DOHH2 (cell line): ENCODE results near the gene MYCBPAP.

Source experiments
- H3F3A ChIP-seq: fragments of 200-600 bp; sonication (generic), shearing (Covaris generic); 2 replicates; pipeline ENCODE4 v1.6.0; 2016; ENCODE audit warnings: antibody characterized with exemption, mild to moderate bottlenecking; ENCODE audit not compliant: control insufficient read depth, insufficient read depth
- H3K27ac ChIP-seq: fragments of 200-600 bp; sonication (generic); 2 replicates; pipeline ENCODE4 v1.5.1; 2014; ENCODE audit warnings: low read depth, mild to moderate bottlenecking, low read length, moderate library complexity
- H3K27me3 ChIP-seq: fragments of 200-600 bp; sonication (generic); 2 replicates; pipeline ENCODE4 v1.6.1; 2014; ENCODE audit warnings: mild to moderate bottlenecking, low read length, mixed read lengths; ENCODE audit not compliant: control insufficient read depth
- H3K36me3 ChIP-seq: fragments of 200-600 bp; sonication (generic); 2 replicates; pipeline ENCODE4 v1.6.1; 2014; ENCODE audit warnings: mild to moderate bottlenecking, low read length, moderate library complexity, mixed read lengths; ENCODE audit not compliant: control insufficient read depth
- H3K4me1 ChIP-seq: fragments of 200-600 bp; sonication (generic); 2 replicates; pipeline ENCODE4 v1.6.1; 2014; ENCODE audit warnings: mild to moderate bottlenecking, low read length, mixed read lengths; ENCODE audit not compliant: control insufficient read depth
- H3K4me2 ChIP-seq: fragments of 200-600 bp; sonication (generic); 2 replicates; pipeline ENCODE4 v1.6.0; 2014; ENCODE audit warnings: mild to moderate bottlenecking, low read length, moderate library complexity
- H3K4me3 ChIP-seq: fragments of 200-600 bp; sonication (generic); 2 replicates; pipeline ENCODE4 v1.5.1; 2014; ENCODE audit warnings: mild to moderate bottlenecking, low read length, mixed read lengths
- H3K79me2 ChIP-seq: fragments of 200-600 bp; sonication (generic); 2 replicates; pipeline ENCODE4 v1.6.1; 2014; ENCODE audit warnings: mild to moderate bottlenecking, low read length, mixed read lengths; ENCODE audit not compliant: control insufficient read depth
- H3K9me2 ChIP-seq: fragments of 200-600 bp; sonication (generic); replicated peaks from 2 replicates; pipeline ENCODE4 v1.6.1; 2014; ENCODE audit warnings: mild to moderate bottlenecking, low read length, mixed read lengths; ENCODE audit not compliant: control insufficient read depth
- H3K9me3 ChIP-seq: fragments of 200-600 bp; sonication (generic); 2 replicates; pipeline ENCODE4 v1.6.1; 2014; ENCODE audit warnings: antibody characterized with exemption, low read length, mixed read lengths; ENCODE audit not compliant: control insufficient read depth, insufficient read depth
- H4K20me1 ChIP-seq: fragments of 200-600 bp; sonication (generic); 2 replicates; pipeline ENCODE4 v1.6.0; 2014; ENCODE audit warnings: low read depth, mild to moderate bottlenecking, antibody characterized with exemption, low read length, moderate library complexity; ENCODE audit not compliant: control insufficient read depth, insufficient read depth
- EZH2phosphoT487 ChIP-seq: fragments of 200-600 bp; sonication (generic); IDR thresholded peaks from 2 replicates; pipeline ENCODE4 v1.6.1; 2017; ENCODE audit warnings: borderline replicate concordance, mild to moderate bottlenecking, antibody characterized with exemption, low read length, moderate library complexity, mixed read lengths
- TF ChIP-seq, protein P1 (sequence below): fragments of 200-600 bp; sonication (generic); IDR thresholded peaks from one replicate; pipeline ENCODE4 v1.5.1; 2014; ENCODE audit warnings: antibody characterized with exemption, mild to moderate bottlenecking, low read depth, low read length; ENCODE audit not compliant: poor library complexity, severe bottlenecking

Gene MYCBPAP

GRCh38 chr17:50570032-50570431, 61.8 kb downstream of the MYCBPAP start:
- H3K27ac ChIP-seq, result no peak overlapping the region
- H3K27me3 ChIP-seq, result peaks cover 13% of the 10 kb centered on the region
- H3K79me2 ChIP-seq, result no peaks in the 10 kb centered on the region
- no peaks in the 10 kb centered on the region for H3K36me3 ChIP-seq
- TF ChIP-seq, protein P1, sequence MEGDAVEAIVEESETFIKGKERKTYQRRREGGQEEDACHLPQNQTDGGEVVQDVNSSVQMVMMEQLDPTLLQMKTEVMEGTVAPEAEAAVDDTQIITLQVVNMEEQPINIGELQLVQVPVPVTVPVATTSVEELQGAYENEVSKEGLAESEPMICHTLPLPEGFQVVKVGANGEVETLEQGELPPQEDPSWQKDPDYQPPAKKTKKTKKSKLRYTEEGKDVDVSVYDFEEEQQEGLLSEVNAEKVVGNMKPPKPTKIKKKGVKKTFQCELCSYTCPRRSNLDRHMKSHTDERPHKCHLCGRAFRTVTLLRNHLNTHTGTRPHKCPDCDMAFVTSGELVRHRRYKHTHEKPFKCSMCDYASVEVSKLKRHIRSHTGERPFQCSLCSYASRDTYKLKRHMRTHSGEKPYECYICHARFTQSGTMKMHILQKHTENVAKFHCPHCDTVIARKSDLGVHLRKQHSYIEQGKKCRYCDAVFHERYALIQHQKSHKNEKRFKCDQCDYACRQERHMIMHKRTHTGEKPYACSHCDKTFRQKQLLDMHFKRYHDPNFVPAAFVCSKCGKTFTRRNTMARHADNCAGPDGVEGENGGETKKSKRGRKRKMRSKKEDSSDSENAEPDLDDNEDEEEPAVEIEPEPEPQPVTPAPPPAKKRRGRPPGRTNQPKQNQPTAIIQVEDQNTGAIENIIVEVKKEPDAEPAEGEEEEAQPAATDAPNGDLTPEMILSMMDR, result no peak
- no peak for TF ChIP-seq EZH2phosphoT487
- no peaks in the 10 kb centered on the region for H3F3A ChIP-seq
- no peaks in the 10 kb centered on the region for H3K9me3 ChIP-seq
- no peak overlapping the region for H3K4me2 ChIP-seq
- no peaks in the 10 kb centered on the region for H3K9me2 ChIP-seq
- H4K20me1 ChIP-seq, result no peaks in the 10 kb centered on the region
- no peak overlapping the region for H3K4me3 ChIP-seq
- H3K4me1 ChIP-seq, result no peaks in the 10 kb centered on the region

GRCh38 chr17:50570528-50570927, 62.3 kb downstream of the MYCBPAP start:
- TF ChIP-seq, protein P1, result no peak
- no peak for TF ChIP-seq EZH2phosphoT487
- H3K27ac ChIP-seq, result no peak overlapping the region
- H3K36me3 ChIP-seq, result no peaks in the 10 kb centered on the region
- H3F3A ChIP-seq, result no peaks in the 10 kb centered on the region
- no peaks in the 10 kb centered on the region for H3K9me2 ChIP-seq
- H3K4me2 ChIP-seq, result no peak overlapping the region
- H3K4me3 ChIP-seq, result no peak overlapping the region
- no peaks in the 10 kb centered on the region for H4K20me1 ChIP-seq
- peaks cover 12% of the 10 kb centered on the region for H3K27me3 ChIP-seq
- H3K79me2 ChIP-seq, result no peaks in the 10 kb centered on the region
- H3K9me3 ChIP-seq, result no peaks in the 10 kb centered on the region
- H3K4me1 ChIP-seq, result no peaks in the 10 kb centered on the region

DNA sequence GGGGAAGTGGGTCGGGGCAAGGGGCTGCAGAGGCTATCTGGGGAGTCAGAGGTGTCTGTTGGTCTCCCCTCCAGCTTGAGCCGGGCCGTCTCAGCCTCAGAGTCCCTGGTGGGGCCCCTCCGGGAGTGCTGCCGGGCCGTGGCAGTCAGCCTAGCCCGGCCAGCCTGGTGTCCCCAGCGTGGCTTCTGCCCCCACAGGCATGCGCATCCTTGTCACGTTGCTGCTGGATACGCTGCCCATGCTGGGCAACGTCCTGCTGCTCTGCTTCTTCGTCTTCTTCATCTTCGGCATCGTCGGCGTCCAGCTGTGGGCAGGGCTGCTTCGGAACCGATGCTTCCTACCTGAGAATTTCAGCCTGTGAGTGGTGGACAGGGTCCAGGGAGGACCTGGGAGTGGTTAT, 63.4 kb downstream of the MYCBPAP start:
- no peaks in the 10 kb centered on the region for H3K79me2 ChIP-seq
- H3K4me1 ChIP-seq, result no peaks in the 10 kb centered on the region
- no peaks in the 10 kb centered on the region for H3K9me2 ChIP-seq
- H3K27me3 ChIP-seq, result peaks cover 5% of the 10 kb centered on the region; the same call in 1 of the 2 replicates
- H4K20me1 ChIP-seq, result no peaks in the 10 kb centered on the region
- no peaks in the 10 kb centered on the region for H3K9me3 ChIP-seq
- no peak overlapping the region for H3K27ac ChIP-seq
- H3K4me2 ChIP-seq, result no peak overlapping the region
- H3K4me3 ChIP-seq, result no peak overlapping the region
- TF ChIP-seq, protein P1, result no peak
- TF ChIP-seq EZH2phosphoT487, result no peak
- no peaks in the 10 kb centered on the region for H3K36me3 ChIP-seq
- no peaks in the 10 kb centered on the region for H3F3A ChIP-seq

DNA sequence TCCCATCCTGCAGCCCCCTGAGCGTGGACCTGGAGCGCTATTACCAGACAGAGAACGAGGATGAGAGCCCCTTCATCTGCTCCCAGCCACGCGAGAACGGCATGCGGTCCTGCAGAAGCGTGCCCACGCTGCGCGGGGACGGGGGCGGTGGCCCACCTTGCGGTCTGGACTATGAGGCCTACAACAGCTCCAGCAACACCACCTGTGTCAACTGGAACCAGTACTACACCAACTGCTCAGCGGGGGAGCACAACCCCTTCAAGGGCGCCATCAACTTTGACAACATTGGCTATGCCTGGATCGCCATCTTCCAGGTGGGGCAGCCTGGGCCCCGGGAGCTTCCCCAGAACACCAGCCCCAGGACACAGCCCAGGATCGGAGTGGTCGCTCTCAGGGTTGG, 64.3 kb downstream of the MYCBPAP start:
- TF ChIP-seq, protein P1, result no peak
- no peak for TF ChIP-seq EZH2phosphoT487
- Histone ChIP-seq H3K4me3 (no peak overlapping the region), H3K4me2 (no peak overlapping the region), H3K27me3 (peaks cover 7% of the 10 kb centered on the region; the same call in 1 of the 2 replicates), H3K4me1 (no peaks in the 10 kb centered on the region), H4K20me1 (no peaks in the 10 kb centered on the region), H3K27ac (no peak overlapping the region), H3K79me2 (no peaks in the 10 kb centered on the region), H3K9me3 (no peaks in the 10 kb centered on the region), H3K9me2 (no peaks in the 10 kb centered on the region), H3K36me3 (no peaks in the 10 kb centered on the region), H3F3A (no peaks in the 10 kb centered on the region)
